Endothelial cell of umbilical vein (primary cell): ENCODE results near the gene COL8A1. TPM values are rescaled to one million over a fixed set of nuclear protein-coding genes. Genes with fewer than 3 reads are reported as not detected.

Experiments used
- BruUV-seq: library from RNA; stranded (reverse); fragments of 400-500 nt; replicated peaks from 2 replicates; lab custom pipeline; 2021; lab: Mats Ljungman, UMichigan
- CTCF ChIA-PET: fragments of 300-600, 350-600 bp; sonication (Branson Sonifier 250); formaldehyde crosslinking; loops from one replicate; lab custom pipeline; 2021; ENCODE audit warnings: antibody characterized with exemption, inconsistent platforms; lab: Charles Lee
- POLR2A ChIA-PET: fragments of 300-600, 350-600 bp; sonication (Branson Sonifier 250); formaldehyde crosslinking; loops from one replicate; lab custom pipeline; 2021; ENCODE audit warnings: antibody characterized with exemption, inconsistent platforms; lab: Charles Lee
- DNase-seq: peaks from one replicate; pipeline ENCODE4 v3.0.0-alpha.2; 2011; ENCODE audit warnings: low read depth, low spot score
- FAIRE-seq: peaks from 2 replicates; lab custom pipeline; 2011; peaks lifted over from hg19 to GRCh38; lab: Jason Lieb, UNC
- H2AFZ ChIP-seq: 2 replicates; pipeline ENCODE4 v1.6.0; 2012; ENCODE audit warnings: low read depth, low read length, control low read depth, inconsistent platforms
- H3K27ac ChIP-seq: 2 replicates; pipeline ENCODE4 v1.5.1; 2011; ENCODE audit warnings: low read depth, mild to moderate bottlenecking, control low read depth, low read length, moderate library complexity; ENCODE audit not compliant: insufficient read depth
- H3K27me3 ChIP-seq, 2 experiments: 2 replicates each; pipeline versions ENCODE4 v1.6.0 to v1.6.1; 2011; ENCODE audit warnings: low read length in 2 of 2, mixed read lengths in 1 of 2; ENCODE audit not compliant: control insufficient read depth in 2 of 2, insufficient read depth in 2 of 2
- H3K36me3 ChIP-seq, 2 experiments: 2 replicates in 1 of 2; 3 replicates in 1 of 2; pipeline ENCODE4 v1.5.1; 2011; ENCODE audit warnings: low read length in 2 of 2, mild to moderate bottlenecking in 1 of 2, moderate library complexity in 1 of 2; ENCODE audit not compliant: control insufficient read depth in 2 of 2, insufficient read depth in 2 of 2; ENCODE audit errors: extremely low read depth in 1 of 2
- H3K4me1 ChIP-seq: 3 replicates; pipeline ENCODE4 v1.5.1; 2011; ENCODE audit warnings: mild to moderate bottlenecking, low read length; ENCODE audit not compliant: control insufficient read depth, insufficient read depth; ENCODE audit errors: extremely low read depth
- H3K4me2 ChIP-seq: 2 replicates; pipeline ENCODE4 v1.6.1; 2011; ENCODE audit warnings: low read length, control low read depth, mixed read lengths; ENCODE audit not compliant: insufficient read depth
- H3K4me3 ChIP-seq, 3 experiments: fragments of 200-600 bp in 1 of 3; sonication (generic), shearing (Covaris generic) in 1 of 3; replicated peaks in 1 of 3; 2 replicates each; pipeline ENCODE4 v1.5.1; 2011 to 2016; ENCODE audit warnings: control low read depth in 3 of 3, low read length in 3 of 3, mild to moderate bottlenecking in 2 of 3, inconsistent platforms in 1 of 3, low read depth in 1 of 3, moderate library complexity in 1 of 3; ENCODE audit not compliant: insufficient read depth in 1 of 3
- H3K79me2 ChIP-seq: 2 replicates; pipeline ENCODE4 v1.6.0; 2012; ENCODE audit warnings: low read length, inconsistent platforms; ENCODE audit not compliant: control insufficient read depth, insufficient read depth
- H3K9ac ChIP-seq: replicated peaks from 2 replicates; pipeline ENCODE3; 2011; ENCODE audit warnings: low read length, control low read depth; ENCODE audit not compliant: insufficient read depth; ENCODE audit errors: extremely low read depth
- H3K9me1 ChIP-seq: replicated peaks from 3 replicates; pipeline ENCODE4 v1.6.0; 2011; ENCODE audit warnings: mild to moderate bottlenecking, low read length; ENCODE audit not compliant: control insufficient read depth, insufficient read depth; ENCODE audit errors: extremely low read depth
- H3K9me3 ChIP-seq: replicated peaks from 2 replicates; pipeline ENCODE4 v1.5.1; 2012; ENCODE audit warnings: low read length, inconsistent platforms; ENCODE audit not compliant: control insufficient read depth, insufficient read depth
- H4K20me1 ChIP-seq: replicated peaks from 2 replicates; pipeline ENCODE3; 2011; ENCODE audit warnings: mild to moderate bottlenecking, low read length; ENCODE audit not compliant: control insufficient read depth, insufficient read depth; ENCODE audit errors: extremely low read depth
- EZH2 ChIP-seq: IDR thresholded peaks from 2 replicates; pipeline ENCODE4 v1.6.1; 2012; ENCODE audit warnings: borderline replicate concordance, low read depth, mild to moderate bottlenecking, moderate library complexity, low read length, inconsistent platforms; ENCODE audit not compliant: severe bottlenecking
- FOS ChIP-seq: IDR thresholded peaks from 2 replicates; pipeline ENCODE4 v1.6.1; 2011; ENCODE audit warnings: mild to moderate bottlenecking, low read length, moderate library complexity, borderline replicate concordance; ENCODE audit not compliant: insufficient read depth
- GATA2 ChIP-seq: IDR thresholded peaks from 2 replicates; pipeline ENCODE4 v1.7.0; 2011; ENCODE audit warnings: low read depth, mild to moderate bottlenecking, moderate library complexity, mixed read lengths, low read length; ENCODE audit not compliant: insufficient read length, insufficient read depth
- JUN ChIP-seq: IDR thresholded peaks from 2 replicates; pipeline ENCODE4 v1.6.1; 2011; ENCODE audit warnings: borderline replicate concordance, low read depth; ENCODE audit not compliant: insufficient read length, insufficient read depth
- MYC ChIP-seq: IDR thresholded peaks from one replicate; pipeline ENCODE4 v1.6.1; 2011; ENCODE audit warnings: mild to moderate bottlenecking, low read depth, low read length
- POLR2A ChIP-seq: IDR thresholded peaks from 2 replicates; pipeline ENCODE4 v1.6.1; 2012; ENCODE audit warnings: low read depth, mild to moderate bottlenecking, control low read depth, low read length
- POLR2AphosphoS5 ChIP-seq: IDR thresholded peaks from 2 replicates; pipeline ENCODE4 v1.6.1; 2012; ENCODE audit warnings: low read depth, mild to moderate bottlenecking, control low read depth, low read length, moderate library complexity; ENCODE audit not compliant: insufficient read depth
- dilution Hi-C: fragments of 300-500 bp; cut with MboI; formaldehyde crosslinking; loops from one replicate; pipeline ENCODE4 v1.15.0; 2019; ENCODE audit warnings: low sequenced_read_pairs; ENCODE audit not compliant: extremely low pct_ligation_motif_present
- intact Hi-C: fragments of 100-400 bp; cut with micrococcal nuclease; formaldehyde crosslinking; loops from one replicate; pipeline ENCODE4 v1.10.0; 2022
- polyA plus RNA-seq, 4 experiments: library from polyadenylated mRNA; depleted of rRNA in 3 of 4; stranded (reverse) in 3 of 4; unstranded in 1 of 4; fragments of >200 nt; gene quantifications; 2 replicates each; pipeline versions ENCODE4 v1.2.1 to v1.2.3, GENCODE V29; 2011 to 2012; ENCODE audit warnings: missing spikeins in 1 of 4
- total RNA-seq: library from RNA; stranded (reverse); gene quantifications from 2 replicates; pipeline ENCODE4 v1.2.3, GENCODE V29; 2021
- TF ChIP-seq, protein P1 (sequence below): IDR thresholded peaks from 2 replicates; pipeline ENCODE4 v1.6.1; 2011; ENCODE audit not compliant: insufficient read depth, insufficient read length
- TF ChIP-seq, protein P2 (sequence below), 2 donors: IDR thresholded peaks; 1 replicate in 1 of 2; 2 replicates in 1 of 2; pipeline ENCODE4 v1.5.1; 2011; ENCODE audit warnings: low read length in 2 of 2, mild to moderate bottlenecking in 2 of 2, moderate library complexity in 2 of 2, control low read depth in 1 of 2, inconsistent platforms in 1 of 2, low read depth in 1 of 2; ENCODE audit not compliant: insufficient read depth in 1 of 2; ENCODE audit errors: extremely low read depth in 1 of 2

Gene COL8A1
- total and polyA plus RNA-seq, 2 donors (not counting 3 experiments of a cell fraction or from before 2014, with no cell fraction given): 358 to 634 TPM

DNA sequence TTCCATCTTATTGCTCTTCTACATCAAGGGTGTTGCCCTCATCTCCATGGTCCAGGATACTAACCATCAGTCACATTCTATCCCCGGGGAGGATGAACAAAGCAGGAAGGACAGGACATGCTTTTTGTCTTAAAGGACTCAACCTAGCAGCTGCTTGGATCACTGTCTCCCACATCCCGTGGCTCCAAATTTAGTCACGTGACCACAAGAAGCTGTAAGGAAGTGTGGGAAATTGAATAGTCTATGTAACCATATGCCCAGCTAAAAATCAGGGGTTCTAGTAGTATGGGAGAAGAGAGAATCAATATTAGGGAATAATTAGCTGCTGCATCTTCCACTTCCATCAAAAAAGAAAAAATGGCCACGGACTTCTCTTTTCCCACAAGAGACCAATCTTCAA lies 161.0 kb downstream of the COL8A1 start:
- intact Hi-C loops: no loop called here

More for the DNA sequence above, 161.0 kb downstream of the COL8A1 start:
- Histone ChIP-seq H3K9ac (no peak overlapping the region), H4K20me1 (no peaks in the 10 kb centered on the region), H3K9me1 (no peaks in the 10 kb centered on the region), H3K4me1 (no peaks in the 10 kb centered on the region), H2AFZ (no peak overlapping the region), H3K9me3 (no peaks in the 10 kb centered on the region), H3K4me2 (no peak overlapping the region), H3K27ac (no peak overlapping the region), H3K4me3 (no peak overlapping the region), H3K79me2 (no peaks in the 10 kb centered on the region), H3K36me3 (peaks cover 0 to 12% of the 10 kb centered on the region in 2 experiments), H3K27me3 (no peaks in the 10 kb centered on the region)
- ChIA-PET POLR2A (no interaction called here), CTCF (interaction anchor here (0.7 to 1.4 kb wide), 2 partner anchors 9 to 48 kb away, joined by 3 to 9 read pairs; no protein-coding TSS in a partner anchor)
- dilution Hi-C loops: no loop called here
- TF ChIP-seq POLR2A: no peak
- no peak for TF ChIP-seq GATA2
- no peak for TF ChIP-seq FOS
- TF ChIP-seq, protein P1, sequence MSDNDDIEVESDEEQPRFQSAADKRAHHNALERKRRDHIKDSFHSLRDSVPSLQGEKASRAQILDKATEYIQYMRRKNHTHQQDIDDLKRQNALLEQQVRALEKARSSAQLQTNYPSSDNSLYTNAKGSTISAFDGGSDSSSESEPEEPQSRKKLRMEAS: no peak
- TF ChIP-seq MYC: no peak
- TF ChIP-seq, protein P2, sequence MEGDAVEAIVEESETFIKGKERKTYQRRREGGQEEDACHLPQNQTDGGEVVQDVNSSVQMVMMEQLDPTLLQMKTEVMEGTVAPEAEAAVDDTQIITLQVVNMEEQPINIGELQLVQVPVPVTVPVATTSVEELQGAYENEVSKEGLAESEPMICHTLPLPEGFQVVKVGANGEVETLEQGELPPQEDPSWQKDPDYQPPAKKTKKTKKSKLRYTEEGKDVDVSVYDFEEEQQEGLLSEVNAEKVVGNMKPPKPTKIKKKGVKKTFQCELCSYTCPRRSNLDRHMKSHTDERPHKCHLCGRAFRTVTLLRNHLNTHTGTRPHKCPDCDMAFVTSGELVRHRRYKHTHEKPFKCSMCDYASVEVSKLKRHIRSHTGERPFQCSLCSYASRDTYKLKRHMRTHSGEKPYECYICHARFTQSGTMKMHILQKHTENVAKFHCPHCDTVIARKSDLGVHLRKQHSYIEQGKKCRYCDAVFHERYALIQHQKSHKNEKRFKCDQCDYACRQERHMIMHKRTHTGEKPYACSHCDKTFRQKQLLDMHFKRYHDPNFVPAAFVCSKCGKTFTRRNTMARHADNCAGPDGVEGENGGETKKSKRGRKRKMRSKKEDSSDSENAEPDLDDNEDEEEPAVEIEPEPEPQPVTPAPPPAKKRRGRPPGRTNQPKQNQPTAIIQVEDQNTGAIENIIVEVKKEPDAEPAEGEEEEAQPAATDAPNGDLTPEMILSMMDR (IDR thresholded peaks at IDR 0.05; ENCODE audit: extremely low read depth in 1 of 2, insufficient read depth in 1 of 2, low read depth in 1 of 2, low read length in 2 of 2): no peak
- TF ChIP-seq POLR2AphosphoS5: no peak
- TF ChIP-seq JUN: no peak
- TF ChIP-seq EZH2: no peak
- DNase-seq (no peak), FAIRE-seq (no peak)
- no TSS peak for BruUV-seq
